HEK293T (cell line): ENCODE data around the gene SPTY2D1.

Experiments used
- ARNT ChIP-seq: fragments of 450-650 bp; IDR thresholded peaks from 2 replicates; pipeline ENCODE4 v1.6.1; 2017; ENCODE audit warnings: mild to moderate bottlenecking
- BHLHE40 ChIP-seq: fragments of 450-650 bp; IDR thresholded peaks from 2 replicates; pipeline ENCODE4 v1.6.1; 2016; ENCODE audit warnings: mild to moderate bottlenecking, moderate library complexity, borderline replicate concordance
- CTBP1 ChIP-seq: fragments of 450-650 bp; IDR thresholded peaks from 2 replicates; pipeline ENCODE4 v1.6.1; 2016; ENCODE audit warnings: borderline replicate concordance
- ELF4 ChIP-seq: fragments of 450-650 bp; IDR thresholded peaks from 2 replicates; pipeline ENCODE4 v1.6.1; 2017; ENCODE audit warnings: antibody characterized with exemption
- FOXK2 ChIP-seq: fragments of 450-650 bp; IDR thresholded peaks from 2 replicates; pipeline ENCODE4 v1.6.1; 2016; ENCODE audit warnings: mild to moderate bottlenecking
- FOXM1 ChIP-seq: fragments of 450-650 bp; IDR thresholded peaks from 2 replicates; pipeline ENCODE4 v1.6.1; 2017; ENCODE audit warnings: mild to moderate bottlenecking, borderline replicate concordance
- L3MBTL2 ChIP-seq: fragments of 450-650 bp; conservative IDR thresholded peaks from 2 replicates; pipeline ENCODE4 v1.6.1; 2016; ENCODE audit warnings: mild to moderate bottlenecking
- LEF1 ChIP-seq: fragments of 450-650 bp; IDR thresholded peaks from 2 replicates; pipeline ENCODE4 v1.6.1; 2017; ENCODE audit warnings: mild to moderate bottlenecking, borderline replicate concordance
- NFRKB ChIP-seq: fragments of 450-650 bp; IDR thresholded peaks from 2 replicates; pipeline ENCODE4 v1.6.1; 2016; ENCODE audit warnings: mild to moderate bottlenecking, moderate library complexity
- PKNOX1 ChIP-seq: fragments of 450-650 bp; IDR thresholded peaks from 2 replicates; pipeline ENCODE4 v1.6.1; 2016
- SP1 ChIP-seq: fragments of 450-650 bp; IDR thresholded peaks from 2 replicates; pipeline ENCODE4 v1.6.1; 2017
- TARDBP ChIP-seq: fragments of 450-650 bp; IDR thresholded peaks from 2 replicates; pipeline ENCODE4 v1.6.1; 2016
- ZNF384 ChIP-seq: fragments of 450-650 bp; IDR thresholded peaks from 2 replicates; pipeline ENCODE4 v1.6.1; 2016

GRCh38 chr11:18632841-18633240 is 1.3 kb downstream of the SPTY2D1 start:
- TF ChIP-seq ELF4, result no peak
- no peak for TF ChIP-seq FOXK2
- no peak for TF ChIP-seq TARDBP
- no peak for TF ChIP-seq FOXM1
- TF ChIP-seq SP1, result no peak
- no peak for TF ChIP-seq L3MBTL2
- no peak for TF ChIP-seq PKNOX1
- TF ChIP-seq NFRKB, result no peak
- TF ChIP-seq LEF1, result no peak
- TF ChIP-seq ARNT, result no peak
- no peak for TF ChIP-seq BHLHE40
- no peak for TF ChIP-seq ZNF384
- TF ChIP-seq CTBP1, result no peak
